HEK293T (cell line): Measurements from ENCODE around the gene SERF2.

Experiments used
- ARNT ChIP-seq: fragments of 450-650 bp; IDR thresholded peaks from 2 replicates; pipeline ENCODE4 v1.6.1; 2017; ENCODE audit warnings: mild to moderate bottlenecking
- CTBP1 ChIP-seq: fragments of 450-650 bp; IDR thresholded peaks from 2 replicates; pipeline ENCODE4 v1.6.1; 2016; ENCODE audit warnings: borderline replicate concordance
- ELF4 ChIP-seq: fragments of 450-650 bp; IDR thresholded peaks from 2 replicates; pipeline ENCODE4 v1.6.1; 2017; ENCODE audit warnings: antibody characterized with exemption
- FOXA1 ChIP-seq: fragments of 450-650 bp; IDR thresholded peaks from 2 replicates; pipeline ENCODE4 v1.6.1; 2016; ENCODE audit warnings: mild to moderate bottlenecking
- FOXM1 ChIP-seq: fragments of 450-650 bp; IDR thresholded peaks from 2 replicates; pipeline ENCODE4 v1.6.1; 2017; ENCODE audit warnings: mild to moderate bottlenecking, borderline replicate concordance
- L3MBTL2 ChIP-seq: fragments of 450-650 bp; conservative IDR thresholded peaks from 2 replicates; pipeline ENCODE4 v1.6.1; 2016; ENCODE audit warnings: mild to moderate bottlenecking
- NFRKB ChIP-seq: fragments of 450-650 bp; IDR thresholded peaks from 2 replicates; pipeline ENCODE4 v1.6.1; 2016; ENCODE audit warnings: mild to moderate bottlenecking, moderate library complexity
- SUZ12 ChIP-seq: fragments of 450-650 bp; IDR thresholded peaks from 2 replicates; pipeline ENCODE4 v1.6.1; 2016; ENCODE audit warnings: mild to moderate bottlenecking
- ZNF384 ChIP-seq: fragments of 450-650 bp; IDR thresholded peaks from 2 replicates; pipeline ENCODE4 v1.6.1; 2016

GRCh38 chr15:43762824-43763223 is 29.3 kb upstream of the SERF2 start:
- no peak for TF ChIP-seq ZNF384
- no peak for TF ChIP-seq FOXM1
- no peak for TF ChIP-seq CTBP1
- TF ChIP-seq SUZ12, result no peak
- TF ChIP-seq L3MBTL2, result no peak
- TF ChIP-seq ARNT, result no peak
- no peak for TF ChIP-seq ELF4
- TF ChIP-seq NFRKB, result no peak
- TF ChIP-seq FOXA1, result no peak
